Ovary (tissue), 3 donors: ENCODE measurements around the gene CLNK.

Experiments
- CTCF ChIP-seq, 3 donors: fragments of 450-650 bp in 2 of 3; fragments of 200-600 bp in 1 of 3; IDR thresholded peaks; one replicate each; pipeline versions ENCODE4 v1.5.1 to v1.8.0; 2016 to 2022; ENCODE audit warnings: antibody characterized with exemption in 3 of 3, mild to moderate bottlenecking in 1 of 3
- POLR2A ChIP-seq: fragments of 450-650 bp; IDR thresholded peaks from one replicate; pipeline ENCODE4 v1.6.1; 2017; ENCODE audit warnings: antibody characterized with exemption, mild to moderate bottlenecking, moderate library complexity
- donor health status: DM: no; HTN: no; CAD: no.

GRCh38 chr4:10576236-10576635, 108.3 kb downstream of the CLNK start:
- TF ChIP-seq CTCF (IDR thresholded peaks at IDR 0.05) (no peak), POLR2A (no peak)
